B cell (primary cell): ENCODE results near the gene SMG9.

Experiments used
- EZH2 ChIP-seq: IDR thresholded peaks from 2 replicates; pipeline ENCODE4 v1.6.1; 2012; ENCODE audit warnings: borderline replicate concordance, low read depth, mild to moderate bottlenecking, moderate library complexity, low read length; ENCODE audit not compliant: insufficient read depth, poor library complexity, severe bottlenecking
- TF ChIP-seq, protein P1 (sequence below): fragments of 200-600 bp; IDR thresholded peaks from one replicate; pipeline ENCODE4 v1.8.0; 2022; ENCODE audit warnings: antibody characterized with exemption, mild to moderate bottlenecking

DNA sequence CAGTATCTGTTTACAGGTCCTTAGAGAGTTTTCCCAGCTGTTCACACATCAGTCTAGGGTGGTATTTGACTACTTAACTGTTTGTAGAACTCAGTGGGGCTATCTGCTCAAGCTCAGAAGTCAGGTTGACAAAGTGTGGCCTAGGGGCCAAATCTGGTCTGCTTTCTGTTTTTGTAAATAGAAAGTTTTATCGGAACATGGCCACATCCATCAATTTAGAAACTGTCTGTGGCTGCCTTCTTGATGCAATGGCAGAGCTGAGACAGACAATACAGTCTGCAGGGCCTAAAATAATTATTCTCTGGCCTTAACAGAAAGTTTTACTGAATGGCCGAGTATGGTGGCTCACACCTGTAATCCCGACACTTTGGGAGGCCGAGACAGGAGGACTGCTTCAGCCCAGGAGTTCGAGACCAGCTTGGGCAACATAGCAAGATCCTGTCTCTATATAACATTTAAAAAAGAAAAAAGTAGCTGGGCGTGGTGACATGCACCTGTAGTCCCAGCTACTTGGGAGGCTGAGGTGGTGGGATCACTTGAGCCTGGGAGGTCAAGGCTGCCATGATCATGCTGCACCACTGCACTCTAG is 2.4 kb downstream of the SMG9 start:
- TF ChIP-seq, protein P1, sequence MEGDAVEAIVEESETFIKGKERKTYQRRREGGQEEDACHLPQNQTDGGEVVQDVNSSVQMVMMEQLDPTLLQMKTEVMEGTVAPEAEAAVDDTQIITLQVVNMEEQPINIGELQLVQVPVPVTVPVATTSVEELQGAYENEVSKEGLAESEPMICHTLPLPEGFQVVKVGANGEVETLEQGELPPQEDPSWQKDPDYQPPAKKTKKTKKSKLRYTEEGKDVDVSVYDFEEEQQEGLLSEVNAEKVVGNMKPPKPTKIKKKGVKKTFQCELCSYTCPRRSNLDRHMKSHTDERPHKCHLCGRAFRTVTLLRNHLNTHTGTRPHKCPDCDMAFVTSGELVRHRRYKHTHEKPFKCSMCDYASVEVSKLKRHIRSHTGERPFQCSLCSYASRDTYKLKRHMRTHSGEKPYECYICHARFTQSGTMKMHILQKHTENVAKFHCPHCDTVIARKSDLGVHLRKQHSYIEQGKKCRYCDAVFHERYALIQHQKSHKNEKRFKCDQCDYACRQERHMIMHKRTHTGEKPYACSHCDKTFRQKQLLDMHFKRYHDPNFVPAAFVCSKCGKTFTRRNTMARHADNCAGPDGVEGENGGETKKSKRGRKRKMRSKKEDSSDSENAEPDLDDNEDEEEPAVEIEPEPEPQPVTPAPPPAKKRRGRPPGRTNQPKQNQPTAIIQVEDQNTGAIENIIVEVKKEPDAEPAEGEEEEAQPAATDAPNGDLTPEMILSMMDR = no peak
- TF ChIP-seq EZH2 = no peak
